Activated CD8-positive, alpha-beta memory T cell treated with anti-CD3 and anti-CD28 coated beads, Interleukin-2, amount 10 ng/mL, durations not matched to agents 7 days and 5 days (primary cell): ENCODE results near the gene TNS3. TPM values are rescaled to one million over a fixed set of nuclear protein-coding genes. Genes with fewer than 3 reads are reported as not detected.

Experiments used
- ATAC-seq: fragments of 150-1000 bp; cut with Tn5 transposase; one replicate; pipeline ENCODE4 v1.10.0; 2021; ENCODE audit warnings: moderate library complexity
- CTCF ChIA-PET: fragments of 350-600 bp; sonication (Branson Sonifier 250); formaldehyde crosslinking; loops from one replicate; lab custom pipeline; 2021; ENCODE audit warnings: antibody characterized with exemption; lab: Charles Lee
- DNase-seq: peaks from one replicate; pipeline ENCODE4 v3.0.0-alpha.2; 2020
- H3K27ac Mint-ChIP-seq: one replicate; pipeline ENCODE4 v1.8.0; 2021; ENCODE audit warnings: mild to moderate bottlenecking, mixed read lengths
- H3K27me3 Mint-ChIP-seq: one replicate; pipeline ENCODE4 v1.8.0; 2021; ENCODE audit warnings: mixed read lengths
- H3K36me3 Mint-ChIP-seq: one replicate; pipeline ENCODE4 v1.8.0; 2021; ENCODE audit warnings: mild to moderate bottlenecking, mixed read lengths
- H3K4me1 Mint-ChIP-seq: one replicate; pipeline ENCODE4 v1.8.0; 2021; ENCODE audit warnings: mixed read lengths
- H3K4me3 Mint-ChIP-seq: one replicate; pipeline ENCODE4 v1.8.0; 2021; ENCODE audit warnings: mild to moderate bottlenecking, moderate library complexity, mixed read lengths
- H3K9me3 Mint-ChIP-seq: one replicate; pipeline ENCODE4 v1.8.0; 2022; ENCODE audit warnings: low read depth, mixed read lengths
- total RNA-seq, 2 experiments: library from RNA; stranded (reverse); gene quantifications; one replicate each; pipeline ENCODE4 v1.2.3, GENCODE V29; 2021

The TNS3 gene
- total RNA-seq, 2 experiments from 2014 or later: 0.23 to 2.6 TPM

DNA sequence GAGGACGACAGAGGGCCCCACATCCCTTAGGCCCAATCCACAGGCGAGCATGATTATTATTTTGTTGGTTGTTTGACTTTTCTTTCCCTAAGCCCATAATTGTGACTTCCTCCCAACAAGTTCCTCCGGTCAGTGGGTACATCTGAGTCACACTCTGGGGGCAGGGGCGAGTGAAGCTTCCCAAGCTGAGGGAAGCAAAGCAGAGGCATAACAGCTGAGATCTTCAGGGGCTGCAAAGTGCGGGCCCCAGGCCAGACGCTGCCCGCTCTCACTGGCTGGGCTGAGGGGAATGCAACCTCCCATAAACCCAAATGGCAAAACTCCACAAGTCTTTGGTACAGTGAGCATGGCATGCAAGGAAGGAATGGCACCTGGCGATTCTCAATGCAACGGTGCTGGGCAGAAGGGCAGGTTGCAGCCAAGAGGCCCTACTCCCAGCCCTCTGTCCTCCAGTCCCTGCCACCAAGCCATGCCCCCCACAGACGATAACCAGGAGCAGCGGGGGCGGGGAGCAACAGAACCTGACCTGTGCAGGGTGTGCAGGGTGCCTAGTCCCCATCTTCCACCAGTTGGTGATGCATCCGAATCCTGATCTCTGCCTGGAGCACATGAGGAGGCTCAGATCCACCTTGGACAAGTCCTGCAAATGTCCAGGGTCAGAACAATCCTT lies 25.3 kb downstream of the TNS3 start:
- H3K27me3 Mint-ChIP-seq: no peaks in the 10 kb centered on the region
- ATAC-seq (no peak), DNase-seq (no peak)
- no peak overlapping the region for H3K4me3 Mint-ChIP-seq
- no peaks in the 10 kb centered on the region for H3K4me1 Mint-ChIP-seq
- no peak overlapping the region for H3K27ac Mint-ChIP-seq
- H3K36me3 Mint-ChIP-seq: no peaks in the 10 kb centered on the region
- peaks cover 5% of the 10 kb centered on the region for H3K9me3 Mint-ChIP-seq
- CTCF ChIA-PET: no interaction called here

DNA sequence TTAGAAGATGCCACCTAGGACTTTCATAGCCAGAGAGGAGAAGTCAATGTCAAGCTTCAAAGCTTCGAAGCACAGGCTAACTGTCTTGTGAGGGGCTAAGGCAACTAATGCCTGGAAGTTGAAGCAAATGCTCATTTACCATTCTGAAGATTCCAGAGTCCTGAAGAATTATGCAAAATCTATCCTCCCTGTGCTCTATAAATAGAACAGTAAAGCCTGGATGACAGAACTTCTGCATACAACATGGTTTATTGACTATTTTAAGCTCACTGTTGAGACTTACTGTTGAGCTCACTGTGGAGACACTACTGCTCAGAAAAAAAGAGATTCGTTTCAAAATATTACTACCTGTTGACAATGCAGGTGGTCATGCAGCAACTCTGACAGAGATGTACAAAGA lies 28.6 kb downstream of the TNS3 start:
- Mint-ChIP-seq H3K27ac (no peak overlapping the region), H3K4me3 (no peak overlapping the region), H3K4me1 (no peaks in the 10 kb centered on the region), H3K9me3 (peaks cover 5% of the 10 kb centered on the region), H3K36me3 (no peaks in the 10 kb centered on the region), H3K27me3 (no peaks in the 10 kb centered on the region)
- DNase-seq: no peak
- CTCF ChIA-PET: no interaction called here
- ATAC-seq: no peak

DNA sequence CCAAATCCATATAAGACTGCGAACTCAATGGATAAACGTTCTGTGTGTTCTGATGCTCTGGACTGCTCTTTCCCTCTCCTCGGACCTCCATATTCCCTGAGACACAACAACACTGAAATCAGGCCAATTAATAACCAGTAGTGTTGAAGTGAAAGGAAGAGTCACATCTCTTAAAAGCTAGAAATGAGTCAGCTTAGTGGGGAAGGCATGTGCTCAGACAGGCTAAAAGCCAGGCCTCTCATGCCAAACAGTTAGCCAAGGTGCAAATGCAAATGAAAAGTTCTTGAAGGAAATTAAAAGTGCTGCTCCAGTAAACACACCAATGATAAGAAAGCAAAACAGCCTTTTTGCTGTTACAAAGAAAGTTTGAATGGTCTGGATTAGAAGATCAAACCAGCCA lies 29.3 kb downstream of the TNS3 start:
- no peak overlapping the region for H3K27ac Mint-ChIP-seq
- H3K27me3 Mint-ChIP-seq: no peaks in the 10 kb centered on the region
- ATAC-seq (no peak), DNase-seq (no peak)
- H3K9me3 Mint-ChIP-seq: peaks cover 5% of the 10 kb centered on the region
- H3K4me3 Mint-ChIP-seq: no peak overlapping the region
- CTCF ChIA-PET: no interaction called here
- H3K36me3 Mint-ChIP-seq: no peaks in the 10 kb centered on the region
- no peaks in the 10 kb centered on the region for H3K4me1 Mint-ChIP-seq

DNA sequence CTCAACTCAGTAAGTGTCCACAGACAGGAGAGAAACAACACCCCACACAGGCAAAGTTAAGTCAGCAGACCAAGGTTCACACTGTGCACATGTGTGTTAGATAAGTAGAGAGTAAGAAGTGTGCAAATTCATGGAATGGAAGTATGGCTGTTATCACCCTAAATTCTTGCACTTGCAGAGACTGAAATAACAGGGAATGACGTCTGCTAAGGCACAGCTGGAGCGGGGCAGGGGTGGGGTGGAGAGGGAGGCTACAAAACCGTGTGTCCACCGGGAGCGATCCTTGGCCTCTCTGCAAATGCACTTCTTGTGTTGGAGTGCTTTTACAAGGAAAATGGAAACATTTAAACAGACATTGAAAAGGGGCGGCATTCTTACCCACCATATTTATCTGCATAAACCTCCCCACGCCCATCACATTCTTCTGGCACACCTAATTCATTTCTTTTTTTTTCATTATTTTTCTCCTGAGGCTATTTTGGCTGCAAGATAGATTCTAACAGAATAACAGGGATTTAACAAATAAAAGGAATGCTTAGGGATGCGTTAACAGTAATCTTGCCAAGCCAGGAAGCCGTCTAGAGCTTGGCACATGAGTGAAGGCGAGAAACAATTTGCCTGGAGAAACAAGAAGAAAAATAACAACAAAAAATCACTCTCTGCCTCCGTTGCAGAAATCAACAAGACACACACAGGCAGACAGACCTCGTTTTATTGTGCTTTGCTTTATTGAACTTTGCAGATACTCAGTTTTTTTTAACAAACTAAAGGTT lies 30.1 kb downstream of the TNS3 start:
- Mint-ChIP-seq H3K27me3 (no peaks in the 10 kb centered on the region), H3K9me3 (peaks cover 5% of the 10 kb centered on the region), H3K27ac (no peak overlapping the region), H3K36me3 (no peaks in the 10 kb centered on the region), H3K4me3 (no peak overlapping the region), H3K4me1 (no peaks in the 10 kb centered on the region)
- CTCF ChIA-PET: no interaction called here
- DNase-seq (no peak), ATAC-seq (no peak)

DNA sequence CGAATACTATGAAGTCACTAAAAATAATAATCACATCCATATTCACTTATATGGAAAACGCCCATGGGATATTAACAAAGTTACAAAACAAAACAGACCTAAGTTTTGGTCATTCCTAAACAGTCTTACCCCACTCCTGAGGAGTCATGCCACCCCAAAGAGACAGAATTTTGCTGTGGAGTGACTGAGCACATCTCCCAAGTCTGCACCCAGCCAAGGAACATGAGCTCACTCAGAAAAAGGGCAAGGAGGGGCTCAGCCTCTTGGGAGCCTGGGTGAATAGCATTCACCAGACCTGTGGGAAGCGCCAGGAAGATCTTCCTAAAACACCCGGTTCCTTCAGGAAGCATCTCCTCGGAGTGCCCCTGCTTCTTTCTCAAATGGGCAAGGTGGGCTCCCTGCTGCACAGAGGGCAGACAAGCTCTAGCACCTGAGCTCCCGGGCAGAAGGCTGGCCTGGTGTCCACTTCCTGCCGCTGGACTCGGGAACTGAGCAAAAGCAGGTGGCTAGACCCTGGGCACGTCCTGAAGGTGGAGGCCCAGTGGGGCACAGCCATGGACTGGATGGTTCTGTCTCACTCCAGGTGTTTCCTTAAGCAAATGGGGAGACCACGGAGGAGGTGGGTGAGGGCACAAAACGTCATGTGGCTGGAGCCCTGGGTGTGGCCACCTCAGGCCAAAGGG lies 31.0 kb downstream of the TNS3 start:
- no peaks in the 10 kb centered on the region for H3K27me3 Mint-ChIP-seq
- no peak overlapping the region for H3K27ac Mint-ChIP-seq
- no peak overlapping the region for H3K4me3 Mint-ChIP-seq
- DNase-seq (no peak), ATAC-seq (no peak)
- H3K9me3 Mint-ChIP-seq: peaks cover 5% of the 10 kb centered on the region
- CTCF ChIA-PET: no interaction called here
- H3K36me3 Mint-ChIP-seq: no peaks in the 10 kb centered on the region
- H3K4me1 Mint-ChIP-seq: no peaks in the 10 kb centered on the region

DNA sequence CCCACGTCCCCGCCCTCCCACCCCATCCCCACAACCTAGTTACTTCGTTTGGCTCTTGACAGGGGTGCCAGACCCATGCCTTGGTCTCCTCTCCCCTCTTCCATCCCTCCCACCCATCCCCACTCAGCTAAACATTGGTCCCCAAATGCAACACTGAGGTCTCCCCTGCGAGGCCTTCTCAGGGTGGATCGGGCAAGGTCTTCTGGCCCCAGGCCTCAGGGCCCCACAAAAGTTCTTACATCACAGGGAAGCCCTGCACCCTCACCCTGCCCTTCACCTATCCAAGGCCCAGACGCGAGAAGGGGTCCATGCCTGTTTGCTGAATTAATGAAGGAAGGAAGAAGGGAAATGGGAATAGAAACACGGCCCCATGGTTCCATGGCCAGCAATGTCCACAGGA lies 32.0 kb downstream of the TNS3 start:
- Mint-ChIP-seq H3K4me3 (no peak overlapping the region), H3K36me3 (no peaks in the 10 kb centered on the region)
- CTCF ChIA-PET: no interaction called here

DNA sequence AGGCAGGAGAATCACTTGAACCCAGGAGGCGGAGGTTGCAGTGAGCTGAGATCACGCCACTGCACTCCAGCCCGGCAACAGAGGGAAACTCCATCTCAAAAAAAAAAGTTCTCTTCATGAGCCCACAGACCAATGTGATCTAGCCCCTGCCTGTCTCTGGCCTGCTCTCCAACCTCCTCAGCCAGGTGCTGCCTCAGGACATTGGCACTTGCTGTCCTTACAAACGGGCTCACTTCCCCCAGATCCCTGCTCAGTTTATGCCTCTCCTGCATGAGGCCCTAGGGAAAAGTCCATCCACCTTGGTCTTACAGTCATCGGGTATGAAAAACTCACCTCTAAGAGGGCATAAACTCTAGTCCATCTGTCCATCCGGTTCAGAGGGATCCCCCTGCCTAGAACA lies 32.5 kb downstream of the TNS3 start:
- DNase-seq: no peak
- H3K27ac Mint-ChIP-seq: no peak overlapping the region
- no peak for ATAC-seq
- H3K27me3 Mint-ChIP-seq: no peaks in the 10 kb centered on the region
- H3K4me3 Mint-ChIP-seq: no peak overlapping the region
- peaks cover 4% of the 10 kb centered on the region for H3K9me3 Mint-ChIP-seq
- H3K4me1 Mint-ChIP-seq: no peaks in the 10 kb centered on the region
- no peaks in the 10 kb centered on the region for H3K36me3 Mint-ChIP-seq
- CTCF ChIA-PET: no interaction called here

More for the DNA sequence above, 32.0 kb downstream of the TNS3 start:
- H3K27ac Mint-ChIP-seq: no peak overlapping the region
- no peaks in the 10 kb centered on the region for H3K4me1 Mint-ChIP-seq
- H3K9me3 Mint-ChIP-seq: peaks cover 5% of the 10 kb centered on the region
- ATAC-seq (no peak), DNase-seq (no peak)
- no peaks in the 10 kb centered on the region for H3K27me3 Mint-ChIP-seq

DNA sequence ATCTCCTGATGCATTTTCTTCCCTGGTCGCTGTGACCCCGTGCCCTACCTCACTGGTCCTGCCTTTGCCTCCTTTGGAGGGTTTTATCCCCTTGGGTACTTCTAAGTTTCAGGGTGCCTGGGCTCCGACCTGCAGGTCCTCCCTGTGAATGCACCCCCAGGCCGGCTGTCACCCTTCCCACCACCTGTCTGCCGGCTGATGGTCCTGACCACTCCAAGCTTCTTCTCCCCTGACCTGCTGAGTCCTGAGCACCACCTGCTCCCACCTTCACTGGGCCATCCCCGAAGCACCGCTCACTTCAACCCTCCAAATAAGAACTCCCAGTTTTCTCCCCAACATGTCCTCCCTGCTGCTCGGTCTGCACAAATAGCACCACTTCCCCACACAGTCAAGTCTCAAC lies 33.4 kb downstream of the TNS3 start:
- DNase-seq (no peak), ATAC-seq (no peak)
- Mint-ChIP-seq H3K27me3 (no peaks in the 10 kb centered on the region), H3K4me1 (no peaks in the 10 kb centered on the region), H3K9me3 (peaks cover 2% of the 10 kb centered on the region), H3K36me3 (no peaks in the 10 kb centered on the region), H3K4me3 (no peak overlapping the region), H3K27ac (no peak overlapping the region)
- CTCF ChIA-PET: no interaction called here

DNA sequence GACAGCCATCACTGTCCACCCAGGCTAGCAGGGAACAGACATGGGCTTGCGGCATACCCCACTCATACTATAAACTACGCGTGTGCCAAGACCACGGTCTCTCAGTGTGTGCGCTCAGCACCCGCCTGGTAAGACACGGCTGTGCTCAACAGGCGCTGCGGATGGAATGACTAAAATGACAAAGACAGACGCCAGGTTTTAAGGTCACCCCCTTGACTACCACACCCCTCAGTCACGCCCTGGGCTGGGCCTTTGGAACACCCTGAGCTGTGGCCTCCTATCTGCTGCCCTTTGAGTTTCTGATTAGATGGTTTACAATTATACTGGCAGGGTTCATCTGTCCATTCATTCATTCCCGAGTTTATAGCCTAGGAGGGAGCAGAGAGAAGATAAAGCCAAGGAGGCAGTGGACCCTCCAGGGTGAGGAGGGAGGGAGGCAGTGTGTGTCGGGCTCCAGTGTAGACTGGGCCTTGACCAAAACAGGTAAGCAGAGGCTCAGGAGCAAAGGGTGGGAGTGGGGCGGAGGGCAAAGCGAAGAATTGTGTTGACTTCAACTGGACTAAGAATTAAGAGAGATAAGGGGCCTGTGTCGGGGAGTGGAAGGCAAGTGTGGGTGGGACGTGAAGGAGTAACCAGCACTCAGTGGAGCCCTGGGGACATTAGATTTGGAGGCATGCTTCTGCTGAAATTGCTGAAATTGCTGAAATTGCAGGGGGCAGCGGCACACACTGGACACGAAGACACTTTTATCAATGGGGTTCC lies 35.0 kb downstream of the TNS3 start:
- Mint-ChIP-seq H3K27me3 (no peaks in the 10 kb centered on the region), H3K9me3 (no peaks in the 10 kb centered on the region), H3K4me1 (no peaks in the 10 kb centered on the region), H3K36me3 (no peaks in the 10 kb centered on the region), H3K4me3 (no peak overlapping the region), H3K27ac (no peak overlapping the region)
- no peak for ATAC-seq
- CTCF ChIA-PET: no interaction called here
- no peak for DNase-seq

DNA sequence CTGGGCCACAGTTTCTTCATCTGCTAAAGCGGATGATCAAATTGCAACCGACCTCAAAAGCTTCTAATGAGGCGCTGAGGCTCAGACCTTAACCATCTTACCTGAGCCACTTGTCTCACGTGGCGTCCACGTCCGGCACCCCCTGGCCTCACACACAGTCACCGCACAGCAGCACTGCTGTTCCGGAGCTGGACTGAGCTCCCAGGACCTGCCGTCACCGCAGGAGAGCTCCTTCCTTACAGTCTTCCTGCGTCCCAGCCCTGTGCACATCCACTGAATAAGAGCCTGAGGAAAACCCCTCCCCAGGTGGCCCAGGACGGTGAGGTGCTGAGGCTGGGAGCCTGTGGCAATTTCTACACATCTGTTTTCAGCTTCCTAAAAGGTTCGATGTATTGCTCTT lies 35.7 kb downstream of the TNS3 start:
- no peaks in the 10 kb centered on the region for H3K27me3 Mint-ChIP-seq
- H3K9me3 Mint-ChIP-seq: no peaks in the 10 kb centered on the region
- CTCF ChIA-PET: no interaction called here
- ATAC-seq (no peak), DNase-seq (no peak)
- no peak overlapping the region for H3K27ac Mint-ChIP-seq
- H3K4me1 Mint-ChIP-seq: no peaks in the 10 kb centered on the region
- H3K4me3 Mint-ChIP-seq: no peak overlapping the region
- no peaks in the 10 kb centered on the region for H3K36me3 Mint-ChIP-seq

DNA sequence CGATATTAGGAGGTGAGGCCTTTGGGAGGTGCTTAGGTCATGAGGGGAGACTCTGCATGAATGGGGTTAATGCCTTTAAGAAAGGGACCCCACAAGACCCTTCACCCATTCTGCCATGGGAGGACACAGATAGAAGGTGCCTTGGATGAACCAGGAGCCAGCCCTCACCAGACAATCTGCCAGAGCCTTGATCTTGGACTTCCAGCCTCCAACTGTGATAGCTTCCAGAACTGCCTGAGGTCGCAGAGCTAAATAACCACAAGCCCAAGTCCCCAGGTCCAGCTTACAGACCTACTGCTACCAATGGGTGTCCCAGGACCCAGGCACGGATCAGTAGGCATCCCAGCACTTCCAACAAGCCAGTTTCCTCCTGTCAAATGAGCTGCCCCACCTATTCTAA lies 37.5 kb downstream of the TNS3 start:
- ATAC-seq (no peak), DNase-seq (no peak)
- H3K36me3 Mint-ChIP-seq: no peaks in the 10 kb centered on the region
- H3K27ac Mint-ChIP-seq: no peak overlapping the region
- no peaks in the 10 kb centered on the region for H3K27me3 Mint-ChIP-seq
- CTCF ChIA-PET: no interaction called here
- no peaks in the 10 kb centered on the region for H3K9me3 Mint-ChIP-seq
- no peaks in the 10 kb centered on the region for H3K4me1 Mint-ChIP-seq
- H3K4me3 Mint-ChIP-seq: no peak overlapping the region

DNA sequence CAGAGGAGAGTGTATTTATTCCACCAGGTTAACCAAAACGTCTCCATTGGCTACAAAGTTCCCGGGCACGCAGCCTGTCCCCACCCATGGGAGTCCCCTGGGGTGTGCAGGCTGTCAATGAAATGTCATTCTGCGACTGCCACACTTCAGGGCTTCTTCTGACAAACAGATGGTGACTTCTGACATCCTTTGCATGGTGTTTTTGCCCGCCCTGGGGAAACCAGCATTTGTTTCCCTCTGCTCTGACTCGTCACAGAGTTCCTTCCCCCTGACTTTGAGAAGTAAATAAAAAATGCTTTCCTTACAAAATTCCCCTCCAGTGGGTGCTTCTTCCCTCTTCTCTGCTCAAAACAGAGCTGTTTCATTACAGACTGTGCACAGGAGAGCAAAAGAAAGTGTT lies 38.2 kb downstream of the TNS3 start:
- Mint-ChIP-seq H3K27ac (no peak overlapping the region), H3K4me1 (no peaks in the 10 kb centered on the region), H3K36me3 (no peaks in the 10 kb centered on the region), H3K27me3 (no peaks in the 10 kb centered on the region), H3K9me3 (no peaks in the 10 kb centered on the region), H3K4me3 (no peak overlapping the region)
- CTCF ChIA-PET: interaction anchor here (0.6 kb wide), 1 partner anchor 375 kb away, joined by 3 read pairs; no protein-coding TSS in a partner anchor
- ATAC-seq (no peak), DNase-seq (no peak)

DNA sequence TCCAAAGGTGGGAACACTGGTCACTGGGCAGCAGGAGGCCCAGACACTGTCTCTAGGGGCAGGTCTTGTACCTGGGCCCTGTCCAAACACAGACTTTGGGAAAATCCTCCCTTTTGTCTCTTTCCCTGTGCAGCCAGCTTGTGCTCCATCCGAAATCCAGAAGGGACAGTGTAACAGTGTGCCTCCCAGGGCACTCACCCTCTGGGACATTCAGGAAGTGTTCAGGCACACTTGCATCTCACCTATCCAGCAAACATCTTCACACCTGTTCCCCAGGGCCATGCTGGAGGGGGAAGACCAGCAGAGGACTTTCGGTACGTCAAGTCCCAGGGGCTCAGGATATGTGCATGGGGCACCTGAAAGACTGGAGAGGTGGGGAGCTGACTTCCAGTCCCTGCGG lies 38.9 kb downstream of the TNS3 start:
- Mint-ChIP-seq H3K27me3 (no peaks in the 10 kb centered on the region), H3K27ac (no peak overlapping the region), H3K9me3 (no peaks in the 10 kb centered on the region), H3K36me3 (no peaks in the 10 kb centered on the region), H3K4me3 (no peak overlapping the region), H3K4me1 (no peaks in the 10 kb centered on the region)
- no peak for ATAC-seq
- CTCF ChIA-PET: no interaction called here
- no peak for DNase-seq
